Keratinocyte (primary cell): Measurements from ENCODE around the gene SLC25A15. TPM values are rescaled to one million over a fixed set of nuclear protein-coding genes. Genes with fewer than 3 reads are reported as not detected.

Source experiments
- polyA plus RNA-seq, 5 experiments: library from polyadenylated mRNA; depleted of rRNA in 3 of 5; stranded (reverse) in 3 of 5; stranded (forward) in 1 of 5; unstranded in 1 of 5; fragments of >200 nt; gene quantifications; 1 replicate in 1 of 5; 2 replicates in 3 of 5; 3 replicates in 1 of 5; pipeline versions ENCODE4 v1.2.1 to v1.2.3, GENCODE V29; 2011 to 2012; ENCODE audit warnings: missing spikeins in 2 of 5, low read depth in 1 of 5, low replicate concordance in 1 of 5
- small RNA-seq, 3 experiments: library from RNA; depleted of rRNA; stranded (forward); fragments of <200 nt; gene quantifications; one replicate each; pipeline ENCODE3, GENCODE V24; 2012; ENCODE audit warnings: low read depth in 3 of 3, low replicate concordance in 1 of 3; ENCODE audit not compliant: insufficient read length in 3 of 3

The SLC25A15 gene
- polyA plus RNA-seq, 1 donor (not counting 4 experiments of a cell fraction or from before 2014, with no cell fraction given): 13.1 TPM

Small RNA genes within 50 kb of the gene (small RNA-seq; reads per million reads assigned to genes)
- 0 reads per million in 3 experiments for gene MIR621

Other genes with a start within 250 kb of the SLC25A15 start
- 4.5 to 8.3 TPM (median 5.9 TPM) in 3 replicates for gene FOXO1, start 123.0 kb upstream of the SLC25A15 start, polyA plus RNA-seq
- 15.3 to 27.2 TPM (median 19.4 TPM) in 3 replicates for gene MRPS31, start 18.4 kb upstream of the SLC25A15 start, polyA plus RNA-seq
- gene ELF1, start 229.7 kb downstream of the SLC25A15 start, polyA plus RNA-seq: 37.9 to 57.6 TPM (median 48.0 TPM) in 3 replicates